ENCODE measurements around the gene PPP1R14D.
"Not testable (repeated sequence)": the region's sequence is repeated elsewhere in the genome, so short reads cannot be mapped to it uniquely, and the experiment has no call there.

- TF ChIP-seq, protein P1, sequence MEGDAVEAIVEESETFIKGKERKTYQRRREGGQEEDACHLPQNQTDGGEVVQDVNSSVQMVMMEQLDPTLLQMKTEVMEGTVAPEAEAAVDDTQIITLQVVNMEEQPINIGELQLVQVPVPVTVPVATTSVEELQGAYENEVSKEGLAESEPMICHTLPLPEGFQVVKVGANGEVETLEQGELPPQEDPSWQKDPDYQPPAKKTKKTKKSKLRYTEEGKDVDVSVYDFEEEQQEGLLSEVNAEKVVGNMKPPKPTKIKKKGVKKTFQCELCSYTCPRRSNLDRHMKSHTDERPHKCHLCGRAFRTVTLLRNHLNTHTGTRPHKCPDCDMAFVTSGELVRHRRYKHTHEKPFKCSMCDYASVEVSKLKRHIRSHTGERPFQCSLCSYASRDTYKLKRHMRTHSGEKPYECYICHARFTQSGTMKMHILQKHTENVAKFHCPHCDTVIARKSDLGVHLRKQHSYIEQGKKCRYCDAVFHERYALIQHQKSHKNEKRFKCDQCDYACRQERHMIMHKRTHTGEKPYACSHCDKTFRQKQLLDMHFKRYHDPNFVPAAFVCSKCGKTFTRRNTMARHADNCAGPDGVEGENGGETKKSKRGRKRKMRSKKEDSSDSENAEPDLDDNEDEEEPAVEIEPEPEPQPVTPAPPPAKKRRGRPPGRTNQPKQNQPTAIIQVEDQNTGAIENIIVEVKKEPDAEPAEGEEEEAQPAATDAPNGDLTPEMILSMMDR (conservative IDR thresholded peaks at IDR 0.05; ENCODE audit: low read depth, low read length): not testable (repeated sequence)
- TF ChIP-seq EZH2 (IDR thresholded peaks at IDR 0.05; ENCODE audit: low read length, unreplicated experiment); EZH2phosphoT487 (IDR thresholded peaks at IDR 0.05; ENCODE audit: borderline replicate concordance, low read length): not testable (repeated sequence)
These were observed 32.6 kb upstream of the PPP1R14D start for GRCh38 chr15:40861147-40861546.
